ENCODE measurements around the gene SLC2A1.

- TF ChIP-seq ZSCAN31 (CRISPR knock-in tag; IDR thresholded peaks at IDR 0.05; ENCODE audit: low read depth) (no peak), CTCF (CRISPR knock-in tag; IDR thresholded peaks at IDR 0.05) (no peak), ZNF549 (CRISPR knock-in tag; IDR thresholded peaks at IDR 0.05) (no peak), ASH2L (IDR thresholded peaks at IDR 0.05; ENCODE audit: insufficient read length, low read depth, low read length) (no peak), USF2 (IDR thresholded peaks at IDR 0.05; ENCODE audit: low read depth, low read length) (no peak), USF2 (CRISPR knock-in tag; IDR thresholded peaks at IDR 0.05; ENCODE audit: borderline replicate concordance) (no peak), BRD4 (CRISPR knock-in tag; IDR thresholded peaks at IDR 0.05) (no peak), POLR2A (IDR thresholded peaks at IDR 0.05; ENCODE audit: insufficient read depth in 1 of 2, low read depth in 2 of 2, low read length in 2 of 2) (no peak), HMGXB3 (CRISPR knock-in tag; IDR thresholded peaks at IDR 0.05; ENCODE audit: borderline replicate concordance) (no peak), TCF7 (IDR thresholded peaks at IDR 0.05; ENCODE audit: low read depth) (no peak), NFYB (CRISPR knock-in tag; IDR thresholded peaks at IDR 0.05) (no peak), SP4 (CRISPR knock-in tag; IDR thresholded peaks at IDR 0.05) (no peak)
Measured at GRCh38 chr1:42981255-42981805, 22.7 kb upstream of the SLC2A1 start.
